NT2/D1 (cell line): ENCODE measurements around the gene NOSIP.

Experiments
- SUZ12 ChIP-seq: IDR thresholded peaks from 2 replicates; pipeline ENCODE4 v1.6.1; 2011; ENCODE audit not compliant: insufficient read length, insufficient read depth; ENCODE audit errors: extremely low read depth
- YY1 ChIP-seq: IDR thresholded peaks from 2 replicates; pipeline ENCODE4 v1.6.1; 2011; ENCODE audit not compliant: insufficient read length, insufficient read depth
- ZNF274 ChIP-seq: IDR thresholded peaks from 2 replicates; pipeline ENCODE4 v1.6.1; 2011; ENCODE audit warnings: mild to moderate bottlenecking, low read depth, low read length

- TF ChIP-seq YY1 (no peak), ZNF274 (no peak), SUZ12 (no peak)
Measured at GRCh38 chr19:49560358-49560900, 19.9 kb downstream of the NOSIP start.
